Activated CD4-positive, alpha-beta T cell treated with anti-CD3 and anti-CD28 coated beads, Interleukin-2, amount 50 U/mL, for 16 hours (primary cell): Measurements from ENCODE around the gene SBNO2.
"Not testable (repeated sequence)": the region's sequence is repeated elsewhere in the genome, so short reads cannot be mapped to it uniquely, and the experiment has no call there.

Experiments
- DNase-seq: peaks from one replicate; pipeline ENCODE4 v3.0.0-alpha.2; 2020

Gene SBNO2

GRCh38 chr19:1132552-1133383 lies 41.3 kb downstream of the SBNO2 start:
- peak; percentile 48 for DNase-seq

DNA sequence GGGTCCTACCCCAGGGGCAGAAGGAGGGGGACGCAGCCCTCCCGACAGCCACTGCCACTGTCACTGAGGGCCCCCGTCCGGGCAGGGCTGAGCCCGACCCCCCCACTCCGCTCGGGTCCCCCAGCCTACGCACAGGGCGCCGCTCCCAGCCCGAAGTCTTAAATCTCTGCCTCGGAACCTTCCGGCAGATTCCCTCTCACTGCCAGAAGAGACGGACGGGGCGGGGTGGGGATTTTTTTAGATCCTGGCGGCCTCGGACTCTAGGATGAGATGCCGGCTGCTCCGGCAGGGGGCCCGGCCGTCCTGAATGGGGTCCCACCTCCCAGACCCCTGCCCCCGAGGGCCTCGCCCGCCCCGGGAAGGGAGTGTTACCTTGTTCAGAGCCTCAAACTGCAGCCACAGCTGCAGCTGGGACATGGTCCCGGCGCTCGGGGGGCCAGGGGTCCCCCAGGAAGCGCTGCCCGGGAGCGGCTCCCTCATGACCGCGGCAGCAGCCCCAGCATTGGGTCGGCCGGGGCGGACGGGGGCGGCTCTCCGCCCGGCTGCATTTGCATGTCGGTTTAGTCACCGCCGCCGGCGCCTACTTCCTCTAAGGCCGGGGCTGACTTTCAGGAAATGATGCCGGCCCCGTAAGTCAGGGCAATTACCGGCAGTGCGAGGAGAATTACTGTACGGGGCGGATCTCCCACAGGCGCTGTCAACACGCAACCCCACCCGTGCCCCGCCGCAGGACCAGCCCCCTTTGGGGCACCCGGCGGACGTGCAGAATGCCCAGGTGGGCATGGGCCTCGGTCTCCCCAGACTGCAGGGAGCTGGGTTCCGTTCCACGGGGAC lies 42.1 kb downstream of the SBNO2 start:
- DNase-seq, result peak; percentile 92

DNA sequence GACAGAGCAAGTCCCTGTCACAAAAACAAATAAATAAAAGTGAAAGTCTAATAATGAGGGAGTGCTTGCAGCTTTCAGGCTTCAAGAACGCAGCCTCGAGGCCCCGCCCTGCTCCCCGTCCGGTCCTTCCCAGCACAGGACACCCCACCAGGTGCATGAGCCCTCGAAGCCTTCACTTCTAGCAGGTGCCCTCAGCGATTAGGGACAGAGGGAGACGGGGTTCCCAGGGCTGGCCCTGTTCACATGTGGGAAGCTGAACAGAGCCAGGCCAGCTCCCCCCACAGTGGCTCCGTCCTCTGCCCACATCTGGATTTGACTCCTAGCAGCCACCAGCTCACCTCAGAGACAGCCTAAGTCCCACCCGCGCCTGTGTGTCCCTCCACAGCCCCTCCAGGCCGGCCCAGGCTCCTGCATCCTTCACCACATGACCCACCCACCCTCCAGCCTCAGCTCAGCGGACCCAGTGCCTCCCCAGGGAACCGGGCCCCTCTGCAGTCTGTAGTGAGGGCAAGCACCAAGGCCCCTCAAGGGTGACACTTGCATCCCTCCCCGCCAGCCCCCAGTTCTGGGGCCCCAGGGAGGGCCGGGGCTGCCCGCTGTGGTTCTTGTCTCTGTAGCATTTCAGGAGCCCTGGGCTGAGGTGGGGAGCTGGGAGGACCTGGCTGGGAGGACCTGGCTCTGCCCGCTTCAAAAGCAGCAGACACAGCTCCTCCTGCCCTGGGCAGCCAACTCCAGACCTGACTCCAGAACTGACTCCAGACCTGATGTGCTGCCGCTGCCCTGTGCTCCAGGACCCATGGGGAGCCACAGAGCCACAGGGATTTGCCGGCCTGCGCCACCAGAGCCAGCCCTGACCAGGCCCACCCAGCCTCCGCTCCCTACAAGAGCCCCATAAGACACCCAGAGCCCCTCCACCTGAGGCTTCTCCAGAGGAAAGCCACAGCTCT lies 43.0 kb downstream of the SBNO2 start:
- peak; percentile 55 for DNase-seq

- DNase-seq, result no peak
Observed at GRCh38 chr19:1129535-1129934, 44.5 kb downstream of the SBNO2 start.

- not testable (repeated sequence) for DNase-seq
Observed at GRCh38 chr19:1129084-1129483, 45.0 kb downstream of the SBNO2 start.

DNA sequence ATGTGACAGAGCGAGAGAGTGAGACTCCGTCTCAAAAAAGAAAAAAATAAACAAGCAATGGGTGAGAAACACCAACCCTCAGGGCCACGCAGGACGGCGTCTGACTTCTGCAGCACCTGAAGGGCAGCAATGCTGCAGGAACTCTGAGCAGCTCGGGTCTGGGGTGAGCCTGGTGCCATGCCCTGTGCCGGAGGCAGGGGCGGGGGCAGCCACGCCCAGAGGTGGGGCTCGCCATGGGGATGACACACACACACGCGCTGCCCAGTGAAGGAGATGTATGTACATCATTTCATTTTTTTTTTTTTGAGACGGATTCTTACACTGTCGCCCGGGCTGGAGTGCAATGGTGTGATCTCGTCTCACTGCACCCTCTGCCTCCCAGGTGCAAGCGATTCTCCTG lies 46.0 kb downstream of the SBNO2 start:
- DNase-seq, result no peak

- DNase-seq, result no peak
Observed at GRCh38 chr19:1126984-1127760, 46.9 kb downstream of the SBNO2 start.

GRCh38 chr19:1125601-1126467 lies 48.2 kb downstream of the SBNO2 start:
- no peak for DNase-seq

DNA sequence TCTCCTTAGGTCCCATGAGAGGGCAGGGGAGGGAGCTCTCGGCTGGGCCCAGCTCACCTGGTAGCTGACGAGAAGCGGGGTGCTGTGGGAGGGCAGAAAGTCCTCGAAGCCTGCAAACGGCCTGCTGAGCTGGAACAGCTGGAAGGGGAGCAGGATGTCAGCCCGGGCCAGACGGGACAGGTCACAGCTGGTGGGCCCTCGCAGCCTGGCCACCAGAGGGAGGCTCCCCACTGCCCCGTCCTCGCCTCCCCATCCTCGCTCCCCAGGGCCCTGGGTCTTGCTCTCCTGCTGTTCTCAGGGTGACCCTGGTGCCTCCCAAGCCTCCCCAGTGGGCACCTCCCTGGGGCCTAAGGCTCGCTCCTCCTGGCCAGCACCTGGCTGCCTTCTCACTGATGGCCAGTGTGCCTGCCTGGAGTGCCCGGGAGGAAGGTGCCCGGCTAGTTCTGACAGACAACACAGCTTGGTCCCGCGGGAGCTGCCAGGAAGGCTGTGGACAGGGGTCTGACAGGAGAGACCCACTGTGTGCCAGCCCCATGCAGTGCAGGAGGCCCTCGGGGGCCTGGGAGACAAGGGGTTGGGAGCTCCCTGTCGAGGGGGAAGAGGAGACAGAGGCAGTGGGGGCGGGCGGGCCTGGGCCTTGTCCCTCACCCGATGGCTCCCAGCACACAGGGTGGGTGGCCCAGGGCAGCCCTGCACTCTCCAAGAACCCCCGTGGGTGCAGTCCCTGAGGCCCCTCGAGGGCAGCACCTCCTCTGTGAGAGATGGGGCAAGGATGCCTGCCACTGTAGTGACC lies 50.0 kb downstream of the SBNO2 start:
- DNase-seq, result no peak

DNA sequence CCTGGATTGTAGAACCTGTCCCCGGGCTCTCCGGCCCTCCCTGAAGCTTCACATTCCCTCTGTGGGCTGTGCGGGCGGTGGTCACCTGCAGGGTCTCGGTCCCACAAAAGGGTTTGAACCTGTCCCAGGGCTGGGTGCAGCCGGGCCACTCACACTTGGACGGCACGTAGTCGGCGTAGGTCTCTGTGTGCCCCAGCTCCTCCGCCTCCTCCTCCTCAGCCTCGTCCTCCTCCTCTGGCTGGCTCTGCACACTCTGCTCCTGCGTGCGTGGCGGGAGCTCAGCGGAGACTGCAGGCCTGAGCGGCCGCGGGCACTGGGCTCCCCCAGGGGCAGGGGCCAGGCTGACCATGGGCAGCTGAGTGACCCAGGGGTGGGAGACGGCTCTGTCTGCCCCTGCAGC lies 50.7 kb downstream of the SBNO2 start:
- no peak for DNase-seq

DNA sequence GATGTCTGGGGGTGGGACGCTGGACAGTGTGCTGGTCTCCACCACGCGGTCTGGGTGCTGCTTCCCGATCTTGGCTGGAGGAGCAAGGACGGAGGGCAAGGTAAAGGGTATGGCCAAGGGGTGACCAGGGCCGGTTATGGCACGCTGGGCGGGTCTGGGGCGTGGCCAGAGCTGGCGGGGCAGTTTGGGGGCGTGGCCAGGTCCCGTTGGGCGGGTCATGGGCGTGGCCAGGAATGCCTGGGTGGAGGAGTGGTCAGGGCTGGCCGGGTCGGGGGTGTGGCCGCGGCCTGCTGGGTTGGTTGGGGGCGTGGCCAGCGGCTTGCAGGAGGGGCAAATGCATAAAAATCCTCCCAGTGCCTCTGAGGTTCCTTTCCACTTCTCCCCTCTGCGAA lies 51.1 kb downstream of the SBNO2 start:
- peak; percentile 83 for DNase-seq

DNA sequence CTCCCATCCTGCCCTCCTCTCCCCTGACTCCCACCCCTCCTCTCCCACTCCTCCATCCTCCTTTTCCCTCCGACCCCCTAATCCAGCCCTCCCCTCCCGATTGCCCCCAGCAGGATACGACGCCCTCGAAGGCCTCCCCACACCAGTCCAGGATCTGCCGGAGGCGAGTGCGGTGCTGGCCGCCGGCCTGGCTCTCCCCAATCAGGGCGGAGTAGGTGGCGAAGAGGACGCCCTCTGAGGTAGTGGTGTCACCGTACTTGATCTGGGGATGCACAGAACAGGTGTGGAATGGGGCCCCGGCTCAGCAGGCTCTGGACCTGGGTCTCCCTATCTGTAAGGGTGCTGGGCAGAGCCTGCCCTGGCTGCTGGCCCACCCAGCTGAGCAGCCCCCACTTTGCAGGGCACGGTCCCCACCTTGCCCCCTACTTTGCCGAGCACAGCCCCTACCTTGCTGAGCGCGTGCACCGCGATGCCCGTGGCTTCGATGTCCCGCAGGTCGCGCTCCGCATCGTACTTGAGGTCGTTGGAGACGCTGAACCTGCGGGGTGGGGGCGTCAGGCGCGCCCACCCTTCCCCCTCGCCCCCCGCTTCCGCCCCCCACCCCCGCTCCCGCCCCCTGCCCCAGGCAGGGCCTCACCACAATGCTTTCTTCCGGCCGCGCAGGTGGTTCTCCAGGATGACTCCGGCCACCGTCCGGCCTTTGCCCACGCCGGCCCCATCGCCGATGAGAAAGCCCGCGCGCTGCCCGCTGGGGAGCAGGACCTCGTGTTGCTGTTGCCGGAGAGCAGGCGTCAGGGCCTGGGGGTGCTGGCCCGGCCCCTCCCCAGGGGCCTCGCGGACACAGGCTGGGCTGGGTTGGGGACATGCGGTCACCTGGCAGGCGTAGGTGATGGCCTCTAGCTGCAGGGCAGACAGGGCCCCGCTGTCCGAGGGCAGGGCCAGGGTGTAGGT lies 51.8 kb downstream of the SBNO2 start:
- DNase-seq, result no peak

DNA sequence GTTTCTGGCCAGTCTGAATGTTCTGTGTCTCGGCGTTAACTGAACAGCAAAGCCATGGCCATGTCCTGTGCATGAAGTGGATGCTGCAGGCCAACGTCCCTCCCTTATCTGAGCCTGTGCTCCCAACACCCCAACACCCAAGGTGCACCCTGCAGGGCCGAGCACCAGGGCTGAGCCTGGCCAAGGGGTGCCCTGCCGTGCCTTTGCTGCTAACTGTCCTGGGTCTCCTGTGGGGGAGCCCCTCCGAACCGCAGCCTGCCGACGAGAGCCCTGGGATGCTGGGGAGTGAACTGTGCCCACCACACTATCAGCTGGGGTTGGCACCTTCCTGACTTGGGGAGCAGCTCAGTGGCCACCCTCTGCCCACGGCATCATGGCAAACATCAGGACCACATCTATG lies 52.7 kb downstream of the SBNO2 start:
- DNase-seq, result no peak

DNA sequence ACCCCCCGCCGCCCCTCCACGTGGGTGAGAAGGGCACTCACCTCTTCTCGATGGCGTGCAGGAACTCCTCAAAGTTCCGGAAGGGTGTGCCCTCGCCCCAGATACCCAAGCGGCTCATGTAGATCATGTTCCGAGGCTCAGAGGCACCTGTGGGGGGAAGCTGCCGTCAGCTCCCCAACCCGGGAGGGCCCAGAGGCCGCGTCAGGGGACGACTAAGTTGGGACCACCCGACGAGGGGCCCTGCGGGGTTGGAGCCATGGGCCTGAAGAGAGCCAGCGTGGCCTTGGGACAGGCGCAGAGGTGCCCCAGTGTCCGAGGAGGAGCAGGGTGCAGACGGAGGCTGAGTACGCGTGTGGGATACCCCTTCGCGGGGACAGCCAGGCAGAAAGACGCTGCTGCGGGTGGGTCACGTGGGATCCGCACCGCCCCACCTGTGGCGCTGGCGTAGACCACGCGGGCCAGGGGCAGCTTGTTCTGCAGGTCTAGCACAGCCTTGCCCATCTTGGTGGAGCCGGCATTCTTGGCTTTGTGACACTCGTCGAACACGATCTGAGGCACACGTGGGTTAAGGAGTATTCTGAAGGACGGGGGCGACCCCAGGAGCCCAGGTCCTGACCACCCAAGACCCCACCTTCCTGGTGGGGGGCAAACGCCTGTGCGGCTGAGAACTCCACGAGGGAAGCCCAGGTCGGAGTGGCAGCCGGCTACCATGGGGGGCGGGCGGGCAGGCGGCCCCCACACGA lies 54.4 kb downstream of the SBNO2 start:
- DNase-seq, result no peak

DNA sequence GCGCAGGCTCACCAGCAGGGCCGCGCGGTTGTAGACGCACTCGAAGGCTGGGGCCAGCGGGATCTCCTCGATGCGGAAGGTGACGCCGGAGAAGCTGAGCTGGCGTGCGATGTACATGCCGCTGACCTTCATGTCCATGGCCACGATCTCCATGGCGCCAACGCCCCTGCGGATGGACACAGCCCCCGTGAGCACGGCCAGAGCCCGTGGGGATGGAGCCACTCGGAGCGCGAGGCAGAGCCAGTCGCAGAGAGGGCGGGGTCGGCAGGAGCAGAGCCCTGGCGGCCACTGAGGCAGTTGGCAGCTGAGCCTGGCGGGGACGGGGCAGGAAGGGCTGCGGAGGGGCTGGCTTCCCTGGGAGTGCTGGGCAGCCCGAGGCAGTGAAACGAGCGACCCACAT lies 55.1 kb downstream of the SBNO2 start:
- no peak for DNase-seq

- DNase-seq, result no peak
Observed at GRCh38 chr19:1117654-1118053, 56.4 kb downstream of the SBNO2 start.

GRCh38 chr19:1116726-1117581 lies 57.1 kb downstream of the SBNO2 start:
- no peak for DNase-seq
